ENCODE data around the gene PSMB2. TPM values are rescaled to one million over a fixed set of nuclear protein-coding genes. Genes with fewer than 3 reads are reported as not detected.

PSMB2 gene
- total RNA-seq, 1 experiment from 2014 or later, result 39.5 TPM

DNA sequence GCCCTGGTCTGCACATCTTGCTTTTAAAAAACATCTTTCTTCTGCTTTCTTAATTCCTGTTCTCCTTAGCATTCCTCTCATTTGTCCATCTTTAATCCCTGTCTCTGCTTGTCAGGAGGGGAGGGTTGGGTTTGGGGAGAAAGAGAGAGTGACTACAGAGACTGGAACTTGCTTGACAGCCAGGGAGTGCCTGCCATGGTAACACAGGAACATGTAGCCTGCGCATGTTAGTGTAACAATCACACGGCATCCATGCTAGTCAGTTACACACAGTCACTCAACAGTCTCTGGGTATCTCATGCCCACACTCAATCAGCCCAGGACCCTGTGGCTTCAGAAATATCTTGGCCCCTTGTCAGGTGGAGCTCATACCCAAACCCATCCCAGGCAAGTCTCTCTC, 69.0 kb downstream of the PSMB2 start:
- DNase-seq (ENCODE audit: low spot score), result no peak

DNA sequence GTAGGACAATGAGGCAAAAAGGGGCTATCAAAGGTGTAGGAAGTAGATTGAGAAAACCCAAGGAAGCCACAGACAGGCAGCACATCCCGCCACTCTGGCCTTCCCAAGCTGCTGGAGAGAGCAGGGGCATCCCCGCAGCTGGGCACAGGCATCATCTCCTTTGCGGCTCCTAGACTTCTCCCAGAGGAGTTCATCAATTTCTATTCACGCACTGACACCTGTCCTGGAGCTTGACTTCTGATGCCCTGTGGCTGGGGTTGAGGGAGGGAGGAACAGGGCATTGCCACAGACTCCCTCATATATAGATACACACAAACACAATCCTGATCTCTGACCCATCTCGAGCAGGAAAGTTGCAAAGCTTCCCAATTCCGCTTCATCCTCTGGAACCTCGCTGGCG, 70.1 kb downstream of the PSMB2 start:
- no peak for DNase-seq (ENCODE audit: low spot score)

DNA sequence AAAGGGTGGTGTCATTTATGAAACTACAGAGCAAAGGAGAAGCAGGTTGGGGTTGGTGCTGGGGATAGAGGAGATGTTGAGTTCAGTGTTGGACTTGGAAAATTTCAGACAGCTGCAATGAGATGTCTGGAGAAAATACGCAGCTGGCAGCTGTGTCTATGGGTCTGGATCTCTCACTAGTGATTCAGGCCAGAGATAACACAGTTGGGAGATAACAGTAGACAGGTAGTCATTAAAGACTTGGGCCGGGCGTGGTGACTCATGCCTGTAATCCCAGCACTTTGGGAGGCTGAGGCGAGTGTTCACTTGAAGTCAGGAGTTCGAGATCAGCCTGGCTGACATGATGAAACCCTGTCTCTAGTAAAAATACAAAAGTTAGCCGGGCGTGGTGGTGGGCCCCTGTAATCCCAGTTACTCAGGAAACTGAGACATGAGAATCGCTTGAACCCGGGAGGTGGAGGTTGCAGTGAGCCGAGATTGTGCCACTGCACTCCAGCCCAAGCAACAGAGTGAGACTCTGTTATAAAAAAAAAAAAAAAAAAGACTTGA, 70.7 kb downstream of the PSMB2 start:
- DNase-seq (ENCODE audit: low spot score), result no peak

DNA sequence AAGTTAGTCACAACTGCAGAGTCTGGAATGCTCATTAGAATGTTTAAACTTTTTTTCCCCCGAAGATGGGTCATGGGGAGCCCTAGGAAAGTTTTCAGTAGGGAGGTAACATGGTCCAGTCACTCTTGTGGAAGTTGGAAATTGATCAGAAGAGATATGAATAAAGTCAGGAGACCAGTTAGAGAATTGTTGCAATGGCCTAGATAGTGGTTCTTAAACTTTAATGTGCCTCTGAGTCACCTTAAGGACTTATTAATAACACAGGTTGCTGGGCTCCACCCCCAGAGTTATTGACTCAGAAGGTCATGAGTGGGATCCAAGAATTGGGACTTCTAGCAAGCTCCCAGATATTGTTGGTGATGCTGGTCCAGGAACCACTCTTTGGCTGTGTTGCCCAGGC, 71.4 kb downstream of the PSMB2 start:
- DNase-seq (ENCODE audit: low spot score), result no peak

- DNase-seq (ENCODE audit: low spot score), result peak; percentile 23
Observed at GRCh38 chr1:35568975-35569395, 72.3 kb downstream of the PSMB2 start.

- DNase-seq (ENCODE audit: low spot score), result no peak
Observed at GRCh38 chr1:35567947-35568558, 73.3 kb downstream of the PSMB2 start.

DNA sequence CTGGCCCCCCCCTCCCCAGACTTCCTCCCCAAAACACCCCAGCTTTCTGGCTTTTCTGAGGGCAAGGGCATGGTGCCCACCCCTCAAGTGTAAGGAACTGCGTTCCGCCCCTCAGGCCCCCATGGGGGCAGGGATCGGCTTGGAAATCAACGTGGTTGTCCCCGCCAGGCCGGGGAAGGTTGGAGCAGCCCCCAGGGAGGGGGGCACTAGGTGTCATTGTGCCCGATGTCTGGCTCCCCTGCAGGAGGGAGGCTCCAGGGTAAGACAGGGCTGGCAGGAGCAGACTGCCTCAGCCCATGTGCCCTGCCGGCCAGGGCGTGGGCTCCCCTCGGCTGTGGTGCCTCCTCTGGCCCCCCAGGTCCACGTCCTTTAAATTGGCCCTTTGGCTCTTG, 75.6 kb downstream of the PSMB2 start:
- DNase-seq (ENCODE audit: low spot score), result no peak

DNA sequence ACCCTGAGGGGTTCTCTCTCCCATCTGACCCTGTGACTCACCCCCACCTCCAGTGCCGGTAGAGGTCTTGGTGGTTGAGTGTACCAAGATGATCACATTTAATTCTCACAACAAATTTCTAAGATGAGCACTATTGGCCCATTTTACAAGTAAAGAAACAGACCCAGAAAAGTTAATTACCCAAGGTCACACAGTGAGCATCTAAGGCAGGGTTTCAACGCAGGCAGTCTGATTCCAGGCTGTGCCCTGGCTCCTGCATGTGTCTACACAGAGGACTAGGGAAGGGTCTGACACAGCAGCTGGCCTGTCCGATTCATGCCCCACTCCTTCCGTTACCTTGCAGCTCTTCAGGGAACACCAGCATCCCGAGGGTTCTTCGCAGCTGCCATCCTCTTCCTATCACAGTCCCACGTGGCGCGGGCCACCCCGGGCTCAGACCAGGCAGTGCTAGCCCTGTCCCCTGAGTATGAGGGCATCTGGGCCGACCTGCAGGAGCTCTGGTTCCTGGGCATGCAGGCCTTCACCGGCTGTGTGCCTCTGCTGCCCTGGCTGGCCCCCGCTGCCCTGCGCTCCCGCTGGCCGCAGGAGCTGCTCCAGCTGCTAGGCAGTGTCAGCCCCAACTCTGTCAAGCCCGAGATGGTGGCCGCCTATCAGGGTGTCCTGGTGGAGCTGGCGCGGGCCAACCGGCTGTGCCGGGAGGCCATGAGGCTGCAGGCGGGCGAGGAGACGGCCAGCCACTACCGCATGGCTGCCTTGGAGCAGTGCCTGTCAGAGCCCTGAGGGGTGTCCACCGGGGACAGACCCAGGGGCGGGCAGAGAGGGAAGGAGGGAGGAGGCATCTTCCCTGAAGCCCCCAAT, 76.2 kb downstream of the PSMB2 start:
- DNase-seq (ENCODE audit: low spot score), result no peak

DNA sequence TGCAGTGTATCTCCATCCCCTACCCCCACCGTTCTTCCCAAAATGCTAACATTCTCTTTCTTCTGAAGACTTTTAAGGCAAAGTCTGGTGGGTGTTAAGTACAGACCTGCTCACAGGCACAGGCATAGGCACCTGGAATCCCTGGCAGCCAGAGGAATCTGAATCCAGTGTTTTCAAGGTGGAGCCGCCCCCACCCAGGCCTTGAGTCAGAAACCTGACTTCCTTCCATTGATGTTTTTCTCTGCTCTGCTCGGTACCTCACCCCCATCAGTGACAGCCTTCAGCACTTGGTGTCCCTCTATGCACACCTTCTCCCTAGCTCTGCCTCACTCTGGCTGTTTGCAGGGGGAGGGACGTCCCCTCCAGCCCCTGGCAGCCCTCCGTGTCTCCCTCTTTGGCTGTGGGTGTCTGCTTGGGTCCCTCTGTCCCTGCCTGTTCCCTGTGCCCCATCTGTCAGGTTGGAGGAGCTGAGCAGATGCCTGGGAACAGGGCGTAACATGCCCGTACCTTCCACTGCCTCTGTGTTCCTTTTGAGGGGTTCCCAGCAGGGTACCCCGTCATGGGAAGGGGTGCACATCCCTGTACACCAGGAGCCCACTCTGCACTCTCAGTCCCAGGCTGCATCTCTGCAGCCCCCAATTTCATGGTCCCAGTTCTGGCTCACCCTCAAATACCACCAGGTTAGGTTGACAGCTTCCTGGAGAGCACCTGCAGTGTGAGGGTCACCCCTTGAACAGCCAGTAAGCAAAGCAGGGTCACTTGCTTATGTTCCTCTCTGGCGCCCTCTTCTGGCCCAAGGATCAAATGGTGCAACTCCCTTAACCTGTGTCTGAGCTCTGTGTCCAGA, 77.1 kb downstream of the PSMB2 start:
- DNase-seq (ENCODE audit: low spot score), result peak; percentile 49

GRCh38 chr1:35563166-35563565, 78.2 kb downstream of the PSMB2 start:
- no peak for DNase-seq (ENCODE audit: low spot score)

DNA sequence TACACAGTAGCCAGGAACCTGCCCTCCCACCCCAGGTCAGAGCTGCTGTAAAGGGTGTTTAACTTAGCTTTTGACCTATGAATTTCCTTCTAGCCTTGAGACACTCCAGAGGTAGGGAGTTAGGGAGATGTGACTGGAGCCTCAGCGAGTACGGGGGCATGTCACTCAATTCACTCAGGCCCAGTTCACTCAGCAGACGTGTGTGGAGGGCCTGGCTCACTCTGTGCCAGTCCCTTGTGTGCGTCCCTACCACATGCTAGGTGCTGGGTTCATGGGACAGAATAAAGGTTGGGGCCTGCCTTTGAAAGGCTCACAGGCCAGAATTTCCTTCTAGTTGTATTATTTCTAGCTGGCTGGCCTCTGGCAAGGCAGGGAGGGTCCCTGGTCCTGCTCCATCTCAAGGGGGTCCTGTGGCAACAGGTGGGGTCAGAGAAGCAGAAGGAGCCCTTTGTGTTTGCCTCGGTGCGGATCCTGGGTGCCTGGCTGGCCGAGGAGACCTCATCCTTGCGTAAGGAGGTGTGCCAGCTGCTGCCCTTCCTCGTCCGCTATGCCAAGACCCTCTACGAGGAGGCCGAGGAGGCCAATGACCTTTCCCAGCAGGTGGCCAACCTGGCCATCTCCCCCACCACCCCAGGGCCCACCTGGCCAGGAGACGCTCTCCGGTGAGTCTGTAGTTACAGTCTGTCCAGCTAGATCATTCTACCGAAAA, 79.2 kb downstream of the PSMB2 start:
- no peak for DNase-seq (ENCODE audit: low spot score)

- DNase-seq (ENCODE audit: low spot score), result no peak
Observed at GRCh38 chr1:35561297-35561971, 79.9 kb downstream of the PSMB2 start.

DNA sequence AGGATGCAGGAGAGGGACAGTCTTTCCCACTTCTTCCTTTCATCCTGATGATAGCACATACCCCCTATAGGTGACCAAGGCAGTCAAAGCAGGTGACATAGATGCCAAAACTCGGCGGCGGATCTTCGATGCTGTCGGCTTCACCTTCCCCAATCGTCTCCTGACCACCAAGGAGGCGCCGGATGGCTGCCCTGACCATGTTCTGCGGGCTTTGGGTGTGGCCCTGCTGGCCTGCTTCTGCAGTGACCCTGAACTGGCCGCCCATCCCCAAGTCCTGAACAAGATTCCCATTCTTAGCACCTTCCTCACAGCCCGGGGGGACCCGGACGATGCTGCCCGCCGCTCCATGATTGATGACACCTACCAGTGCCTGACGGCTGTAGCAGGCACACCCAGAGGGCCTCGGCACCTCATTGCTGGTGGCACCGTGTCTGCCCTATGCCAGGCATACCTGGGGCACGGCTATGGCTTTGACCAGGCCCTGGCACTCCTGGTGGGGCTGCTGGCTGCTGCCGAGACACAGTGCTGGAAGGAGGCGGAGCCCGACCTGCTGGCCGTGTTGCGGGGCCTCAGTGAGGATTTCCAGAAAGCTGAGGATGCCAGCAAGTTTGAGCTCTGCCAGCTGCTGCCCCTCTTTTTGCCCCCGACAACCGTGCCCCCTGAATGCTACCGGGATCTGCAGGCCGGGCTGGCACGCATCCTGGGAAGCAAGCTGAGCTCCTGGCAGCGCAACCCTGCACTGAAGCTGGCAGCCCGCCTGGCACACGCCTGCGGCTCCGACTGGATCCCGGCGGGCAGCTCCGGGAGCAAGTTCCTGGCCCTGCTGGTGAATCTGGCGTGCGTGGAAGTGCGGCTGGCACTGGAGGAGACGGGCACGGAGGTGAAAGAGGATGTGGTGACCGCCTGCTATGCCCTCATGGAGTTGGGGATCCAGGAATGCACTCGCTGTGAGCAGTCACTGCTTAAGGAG, 80.8 kb downstream of the PSMB2 start:
- DNase-seq (ENCODE audit: low spot score), result no peak

DNA sequence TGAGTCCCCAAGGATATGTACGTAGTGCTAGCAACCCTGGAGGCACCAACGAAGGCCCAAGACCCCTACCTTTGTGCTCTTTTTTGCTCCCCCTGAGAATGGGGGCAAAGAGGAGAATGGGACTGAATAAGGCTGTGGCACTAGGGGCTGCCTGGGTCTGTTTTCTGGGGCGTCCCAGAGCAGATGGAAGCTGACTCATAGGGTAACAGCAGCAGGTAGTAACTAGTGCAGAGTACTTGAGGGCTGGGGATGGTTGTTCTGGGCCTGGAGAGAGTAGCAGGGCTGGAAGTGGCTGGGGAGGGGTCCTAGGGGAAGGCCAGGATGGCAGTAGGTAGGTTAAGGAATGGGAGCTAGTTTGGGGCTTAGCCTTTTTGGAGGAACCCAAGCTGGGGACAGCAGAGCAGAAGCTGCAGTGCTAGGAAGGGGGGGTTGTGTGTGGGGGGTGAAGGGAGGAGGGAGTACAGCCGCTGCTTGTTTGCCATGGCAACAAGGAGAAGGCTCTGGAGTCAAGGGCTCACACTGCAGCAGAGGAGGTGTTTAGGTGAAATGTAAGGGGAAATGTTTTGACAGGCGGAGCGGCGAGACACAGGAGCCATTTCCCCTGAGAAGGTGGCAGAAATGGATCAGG, 81.9 kb downstream of the PSMB2 start:
- DNase-seq (ENCODE audit: low spot score), result no peak

GRCh38 chr1:35558374-35559316, 82.7 kb downstream of the PSMB2 start:
- DNase-seq (ENCODE audit: low spot score), result no peak

DNA sequence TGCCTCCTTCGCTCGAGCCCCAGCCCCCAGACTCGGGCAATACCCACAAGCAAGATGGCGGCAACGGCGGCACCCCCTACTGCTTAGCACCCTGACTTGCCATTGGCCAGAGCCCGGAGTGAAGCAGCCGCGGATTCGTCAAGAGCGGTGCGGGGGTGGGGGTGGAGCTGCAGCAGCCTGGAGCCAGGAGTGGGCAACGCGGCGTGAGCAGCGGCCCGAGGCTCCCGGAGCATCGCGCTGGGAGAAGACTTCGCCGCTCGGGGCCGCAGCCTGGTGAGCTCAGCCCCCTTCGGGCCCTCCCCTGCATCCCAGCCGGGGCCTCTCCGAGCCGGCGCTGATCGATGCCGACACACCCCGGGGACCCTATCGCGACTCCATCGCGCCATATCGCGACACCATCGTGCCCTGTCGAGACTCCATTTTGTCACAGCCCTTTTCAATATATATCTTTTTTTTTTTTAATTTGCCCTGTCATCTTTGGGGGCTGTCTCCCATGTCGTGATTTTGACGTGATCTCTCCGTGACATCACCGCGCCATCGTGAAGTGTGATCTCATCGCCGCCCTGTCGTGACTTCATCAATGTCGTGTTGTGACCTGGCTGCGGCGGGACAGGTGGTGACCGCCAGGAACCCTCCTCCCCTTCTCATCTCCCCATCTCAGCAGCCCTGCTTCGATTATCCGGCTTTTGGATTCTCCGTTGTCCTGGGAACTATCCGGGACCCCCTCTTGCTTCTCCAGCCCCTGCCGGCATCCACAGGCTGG, 83.5 kb downstream of the PSMB2 start, which contains the start of gene NCDN:
Gene NCDN (plus strand): TSS at position 189 of the 763 bp plus-strand sequence. CDS start 392 bp downstream, at position 581.
- DNase-seq (ENCODE audit: low spot score), result peak; percentile 93

DNA sequence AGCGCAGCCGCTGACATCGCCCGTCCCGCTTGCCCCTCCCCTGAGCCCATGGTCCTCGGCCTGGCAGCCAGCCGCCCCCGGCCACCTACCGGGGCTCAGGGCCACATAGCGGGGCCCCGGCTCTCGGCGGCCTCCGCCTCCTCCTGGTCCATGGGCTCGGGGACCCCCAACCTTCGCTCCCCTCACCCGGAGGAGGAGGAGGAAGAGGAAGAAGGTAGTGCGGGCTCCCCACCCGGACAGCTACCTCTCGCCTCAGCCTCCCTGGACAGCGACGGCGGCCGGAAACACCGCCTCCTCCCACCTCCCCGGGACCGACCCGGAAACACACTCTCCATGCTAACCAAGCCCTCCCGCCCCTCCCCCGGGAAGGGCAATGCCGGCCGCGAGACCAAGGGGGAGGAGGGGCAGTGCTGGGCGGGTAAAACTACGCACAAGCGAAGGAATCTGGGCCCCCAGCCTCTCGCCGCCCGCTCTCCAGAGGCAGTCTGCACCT, 84.2 kb downstream of the PSMB2 start, which contains the start of gene KIAA0319L:
Gene KIAA0319L (minus strand): TSS at position 286 of the 493 bp plus-strand sequence. CDS start 2,912 bp downstream, outside the sequence.
- peak; percentile 60 for DNase-seq (ENCODE audit: low spot score)
